ENCODE results near the gene LTA4H.
"Not testable (repeated sequence)": the region's sequence is repeated elsewhere in the genome, so short reads cannot be mapped to it uniquely, and the experiment has no call there.

The LTA4H gene

GRCh38 chr12:95990136-95990535 lies 45.3 kb downstream of the LTA4H start:
- DNase-seq (ENCODE audit: low read depth), result no peak

GRCh38 chr12:95989504-95990123 lies 45.8 kb downstream of the LTA4H start:
- no peak for DNase-seq (ENCODE audit: low read depth)

- no peak for DNase-seq (ENCODE audit: low read depth)
Measured at GRCh38 chr12:95988506-95989275, 46.7 kb downstream of the LTA4H start.

GRCh38 chr12:95986635-95987570 lies 48.5 kb downstream of the LTA4H start:
- no peak for DNase-seq (ENCODE audit: low read depth)

GRCh38 chr12:95984682-95985081 lies 50.7 kb downstream of the LTA4H start:
- no peak for DNase-seq (ENCODE audit: low read depth)

GRCh38 chr12:95982602-95983001 lies 52.8 kb downstream of the LTA4H start:
- DNase-seq (ENCODE audit: low read depth), result no peak

- no peak for DNase-seq (ENCODE audit: low read depth)
Measured at GRCh38 chr12:95980437-95980836, 55.0 kb downstream of the LTA4H start.

GRCh38 chr12:95978774-95979173 lies 56.6 kb downstream of the LTA4H start:
- no peak for DNase-seq (ENCODE audit: low read depth)

GRCh38 chr12:95978351-95978750 lies 57.0 kb downstream of the LTA4H start:
- DNase-seq (ENCODE audit: low read depth), result no peak

- DNase-seq (ENCODE audit: low read depth), result no peak
Measured at GRCh38 chr12:95977764-95978305, 57.6 kb downstream of the LTA4H start.

- peak; percentile 43 for DNase-seq (ENCODE audit: low read depth)
Measured at GRCh38 chr12:95976416-95976832, 59.0 kb downstream of the LTA4H start.

- no peak for DNase-seq (ENCODE audit: low read depth)
Measured at GRCh38 chr12:95975491-95975890, 59.9 kb downstream of the LTA4H start.

- DNase-seq (ENCODE audit: low read depth), result no peak
Measured at GRCh38 chr12:95974358-95974757, 61.0 kb downstream of the LTA4H start.

GRCh38 chr12:95972832-95973456 lies 62.4 kb downstream of the LTA4H start:
- DNase-seq (ENCODE audit: low read depth), result no peak

GRCh38 chr12:95970905-95971304 lies 64.5 kb downstream of the LTA4H start:
- no peak for DNase-seq (ENCODE audit: low read depth)

- not testable (repeated sequence) for DNase-seq (ENCODE audit: low read depth)
Measured at GRCh38 chr12:95969116-95969515, 66.3 kb downstream of the LTA4H start.

- no peak for DNase-seq (ENCODE audit: low read depth)
Measured at GRCh38 chr12:95967301-95967700, 68.1 kb downstream of the LTA4H start.

GRCh38 chr12:95966287-95966870 lies 69.0 kb downstream of the LTA4H start:
- no peak for DNase-seq (ENCODE audit: low read depth)

GRCh38 chr12:95963096-95963495 lies 72.3 kb downstream of the LTA4H start:
- no peak for DNase-seq (ENCODE audit: low read depth)

- no peak for DNase-seq (ENCODE audit: low read depth)
Measured at GRCh38 chr12:95962222-95962621, 73.2 kb downstream of the LTA4H start.

GRCh38 chr12:95960241-95960640 lies 75.1 kb downstream of the LTA4H start:
- no peak for DNase-seq (ENCODE audit: low read depth)
